ENCODE measurements around the gene CBY3.
"Not testable (repeated sequence)": the region's sequence is repeated elsewhere in the genome, so short reads cannot be mapped to it uniquely, and the experiment has no call there.

- TF ChIP-seq REST (IDR thresholded peaks at IDR 0.05; ENCODE audit: insufficient replicate concordance, low read depth); CTCF (IDR thresholded peaks at IDR 0.05; ENCODE audit: insufficient read depth, low read length); POLR2AphosphoS5 (IDR thresholded peaks at IDR 0.05; ENCODE audit: low read depth); GABPA (IDR thresholded peaks at IDR 0.05; ENCODE audit: low read depth): not testable (repeated sequence)
Measured at GRCh38 chr5:179642626-179643025, 38.2 kb downstream of the CBY3 start.

All from HL-60 (cell line).